Effector CD4-positive, alpha-beta T cell (primary cell): ENCODE data around the gene CNTNAP2.

Experiments
- DNase-seq: peaks from one replicate; pipeline ENCODE4 v3.0.0-alpha.2; 2020

Gene CNTNAP2

GRCh38 chr7:146619641-146620040 lies 503.0 kb downstream of the CNTNAP2 start:
- DNase-seq: no peak

DNA sequence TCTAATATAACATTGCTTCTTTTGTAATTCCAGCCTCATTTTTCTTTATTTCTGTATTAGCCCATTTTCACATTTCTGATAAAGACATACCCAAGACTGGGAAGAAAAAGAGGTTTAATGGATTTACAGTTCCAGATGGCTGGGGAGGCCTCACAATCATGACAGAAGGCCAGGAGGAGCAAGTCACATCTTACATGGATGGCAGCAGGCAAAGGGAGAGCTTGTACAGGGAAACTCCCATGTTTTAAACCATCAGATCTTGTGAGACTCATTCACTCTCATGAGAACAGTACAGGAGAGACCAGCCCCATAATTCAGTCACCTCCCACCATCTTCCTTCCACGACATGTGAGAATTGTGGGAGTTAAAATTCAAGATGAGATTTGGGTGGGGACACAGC lies 510.3 kb downstream of the CNTNAP2 start:
- DNase-seq: no peak

DNA sequence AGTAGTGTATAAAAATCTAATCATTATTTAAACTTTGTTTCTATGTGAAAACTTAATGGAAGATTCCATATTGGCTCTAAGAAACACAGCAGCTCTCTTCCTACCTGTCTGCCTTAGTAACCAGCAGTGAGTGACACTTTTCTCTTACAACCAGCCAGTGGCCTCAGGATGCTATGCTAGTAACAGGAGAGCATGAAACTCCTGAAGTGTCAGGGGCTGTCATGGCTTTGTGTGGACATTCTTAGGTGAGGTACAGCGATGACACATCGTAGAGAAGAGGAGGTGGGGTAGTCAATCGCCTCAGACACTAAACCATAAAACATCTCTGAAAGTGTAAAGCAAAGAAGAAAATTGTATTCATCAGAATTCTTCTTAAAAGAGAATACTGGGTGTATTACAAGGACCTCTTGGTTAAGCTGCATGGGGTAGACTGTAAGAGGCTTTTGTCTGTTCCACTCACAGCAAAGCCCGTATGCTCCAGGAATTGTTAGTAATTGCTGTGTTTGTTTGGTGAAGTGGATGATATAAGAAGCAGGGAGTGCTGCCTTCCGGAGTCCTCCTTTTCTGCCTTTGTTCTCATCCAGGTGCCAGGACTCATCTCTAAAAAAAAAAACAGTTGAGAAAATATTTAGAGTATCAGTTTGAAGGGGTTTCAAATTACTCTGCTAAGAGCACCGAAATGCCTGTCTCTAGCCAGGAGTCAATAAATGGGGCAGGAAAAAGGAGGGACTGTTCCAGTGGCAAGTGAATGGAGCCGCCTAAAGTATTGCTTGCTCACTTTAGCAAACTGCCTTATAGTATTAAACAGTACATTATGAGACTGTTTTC lies 518.8 kb downstream of the CNTNAP2 start:
- DNase-seq: no peak

GRCh38 chr7:146636033-146636356 lies 519.4 kb downstream of the CNTNAP2 start:
- DNase-seq: no peak

- DNase-seq: no peak
Observed at GRCh38 chr7:146636581-146636980, 520.0 kb downstream of the CNTNAP2 start.

GRCh38 chr7:146639291-146639690 lies 522.7 kb downstream of the CNTNAP2 start:
- no peak for DNase-seq

DNA sequence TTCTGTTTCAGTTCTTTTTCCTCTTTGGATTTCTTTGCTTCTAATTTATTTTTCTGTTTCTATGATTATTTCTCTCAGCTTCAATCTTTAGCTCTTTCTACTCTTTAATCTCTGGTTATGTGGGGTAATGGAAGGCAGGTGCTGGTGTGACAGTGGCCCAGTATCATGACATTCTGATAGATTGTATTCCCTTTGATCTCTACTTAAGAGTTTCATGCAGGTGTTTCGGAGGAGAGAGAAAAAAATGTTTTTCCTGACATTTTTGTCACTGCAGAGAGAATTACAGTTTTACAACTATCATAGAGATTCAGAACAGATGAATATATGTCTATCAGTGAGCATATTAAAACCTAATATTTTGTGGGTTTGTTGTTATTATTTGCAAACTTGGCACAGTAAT lies 524.9 kb downstream of the CNTNAP2 start:
- no peak for DNase-seq

DNA sequence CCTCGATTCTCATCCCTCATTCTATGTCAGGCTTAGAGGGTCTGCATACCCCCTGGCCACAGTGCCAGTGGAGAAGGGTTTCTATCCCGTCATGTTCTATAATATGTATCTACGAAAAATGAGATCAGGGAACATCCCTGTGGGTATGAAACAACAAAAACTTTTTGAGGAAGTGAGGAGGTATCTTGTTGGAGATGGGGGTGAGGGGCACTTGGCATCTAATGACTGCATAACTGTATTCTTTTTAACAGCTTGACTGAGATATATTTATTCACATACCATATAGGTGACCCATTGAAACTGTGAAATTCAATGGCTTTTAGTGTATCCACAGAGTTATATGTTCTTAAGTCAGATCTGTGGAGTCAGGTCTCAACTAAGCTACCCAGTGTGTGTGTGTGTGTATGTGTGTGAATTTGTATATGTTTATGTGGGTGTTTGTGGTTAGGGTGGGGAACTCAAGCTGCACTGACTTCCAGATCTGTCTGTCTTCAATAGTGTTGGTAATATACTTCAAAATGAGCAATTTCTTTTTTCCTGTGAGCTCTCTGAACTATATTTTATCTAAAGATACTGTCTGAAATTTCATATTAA lies 528.9 kb downstream of the CNTNAP2 start:
- no peak for DNase-seq

DNA sequence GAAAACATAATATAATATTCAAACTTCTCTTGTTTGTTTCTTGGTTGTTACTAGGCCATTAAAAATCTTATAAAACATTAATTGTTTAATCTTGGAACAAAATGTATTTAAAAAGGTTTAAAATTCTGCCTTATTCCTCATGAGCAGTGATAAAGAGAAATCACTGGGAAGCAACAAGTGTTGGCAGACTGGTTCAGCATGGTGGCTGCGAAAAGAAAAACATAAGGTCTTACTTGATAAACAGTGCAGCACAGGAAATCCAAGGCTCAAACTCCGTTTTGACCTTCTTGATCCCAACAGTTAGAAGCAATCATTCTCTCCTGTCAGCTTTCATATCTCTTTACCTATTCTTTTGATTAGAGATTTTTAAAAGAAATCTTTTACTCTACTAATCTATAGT lies 530.8 kb downstream of the CNTNAP2 start:
- no peak for DNase-seq

DNA sequence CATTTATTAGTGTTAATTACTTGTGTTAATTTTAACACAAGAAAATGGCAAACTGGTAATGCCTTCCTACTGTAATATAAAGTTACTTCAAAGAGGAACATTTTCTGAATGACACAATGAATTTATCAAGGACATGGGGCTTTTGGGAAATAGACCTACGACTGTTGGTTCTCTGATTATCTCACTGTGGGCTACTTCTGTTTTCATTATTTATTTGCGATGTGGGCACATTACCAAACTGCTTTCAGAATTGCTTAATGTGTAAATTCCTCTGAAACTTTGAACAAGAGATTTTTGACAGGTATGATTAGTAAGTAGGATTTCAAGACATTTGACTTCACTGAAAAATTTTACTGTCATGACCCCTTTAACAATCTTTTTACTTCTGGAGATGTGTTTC lies 535.6 kb downstream of the CNTNAP2 start:
- DNase-seq: no peak

GRCh38 chr7:146654048-146654447 lies 537.4 kb downstream of the CNTNAP2 start:
- DNase-seq: no peak

DNA sequence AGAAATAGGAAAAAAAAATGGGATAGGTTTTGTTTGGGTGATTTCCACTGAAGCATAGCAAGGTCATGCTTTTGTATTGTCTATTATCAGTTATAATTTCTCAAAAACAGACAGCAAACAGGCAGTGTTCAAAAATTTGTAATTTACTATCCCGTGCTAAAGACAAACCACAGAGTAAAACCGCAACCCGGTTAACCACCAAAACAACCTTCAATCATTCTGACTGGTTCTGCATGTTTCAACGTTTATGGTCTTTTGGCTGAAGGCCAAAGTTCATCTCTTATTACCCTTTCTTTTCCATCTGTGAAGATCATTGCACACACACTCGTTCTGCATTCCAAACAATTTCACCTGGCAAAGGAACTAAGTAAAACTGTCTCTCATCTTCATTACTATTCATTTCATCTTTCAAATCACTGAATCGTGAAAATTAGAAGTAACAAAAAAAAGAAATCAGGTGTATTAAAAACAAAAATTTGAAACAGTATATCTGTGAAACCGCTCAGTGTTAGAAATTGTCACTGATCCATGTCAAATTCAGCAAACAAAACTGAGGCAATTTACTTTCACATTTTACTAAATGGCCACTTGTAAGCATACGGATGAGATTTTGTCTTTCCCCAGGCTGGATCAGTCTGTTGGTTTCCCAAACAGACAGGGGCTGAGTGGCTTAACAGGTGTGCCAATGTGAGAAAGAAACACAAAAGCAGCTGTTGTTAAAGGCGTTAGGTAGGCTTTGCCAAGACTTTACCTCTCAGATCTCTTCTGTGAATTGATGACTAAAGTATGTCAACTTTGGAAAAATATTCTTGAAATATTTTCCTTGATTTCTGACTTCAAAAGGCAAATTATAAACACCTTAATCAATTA lies 539.6 kb downstream of the CNTNAP2 start:
- no peak for DNase-seq

- DNase-seq: no peak
Observed at GRCh38 chr7:146656988-146657387, 540.4 kb downstream of the CNTNAP2 start.

GRCh38 chr7:146658604-146659003 lies 542.0 kb downstream of the CNTNAP2 start:
- no peak for DNase-seq

- DNase-seq: no peak
Observed at GRCh38 chr7:146659732-146660131, 543.1 kb downstream of the CNTNAP2 start.

DNA sequence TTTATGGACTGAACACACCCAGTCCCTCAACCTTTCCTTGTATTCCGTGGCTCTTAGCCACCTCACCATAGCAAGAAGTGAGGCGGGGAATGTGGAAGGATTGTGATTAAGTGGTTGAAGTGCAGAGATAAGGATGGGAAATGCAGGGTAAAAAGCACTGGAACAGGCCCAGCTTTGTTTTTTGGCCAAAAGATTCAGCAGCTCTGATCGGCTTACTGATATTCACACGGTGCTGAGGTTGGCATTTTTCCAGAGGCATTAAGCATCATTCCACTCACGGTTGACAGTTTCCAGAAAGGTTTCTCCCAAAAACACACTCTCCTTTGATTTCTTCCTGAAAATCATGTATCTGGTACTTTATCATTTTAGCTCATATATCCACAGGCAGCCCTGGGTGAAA lies 544.2 kb downstream of the CNTNAP2 start:
- DNase-seq: no peak

GRCh38 chr7:146661435-146661834 lies 544.8 kb downstream of the CNTNAP2 start:
- no peak for DNase-seq

DNA sequence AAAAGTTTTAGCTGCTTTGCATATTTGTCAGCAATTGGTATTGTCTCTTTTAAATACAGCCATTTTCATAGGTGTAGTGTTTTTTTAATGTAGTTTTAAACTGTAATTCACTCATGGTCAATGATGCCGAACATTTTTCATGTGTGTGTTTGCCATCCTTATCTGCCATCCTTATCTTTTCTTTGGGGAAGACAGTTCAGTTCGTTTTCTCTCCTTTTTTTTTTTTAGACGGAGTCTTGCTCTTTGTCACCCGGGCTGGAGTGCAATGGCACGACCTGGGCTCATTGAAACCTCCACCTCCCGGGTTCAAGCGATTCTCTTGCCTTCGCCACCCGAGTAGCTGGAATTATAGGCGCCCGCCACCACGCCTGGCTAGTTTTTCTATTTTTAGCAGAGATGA lies 545.3 kb downstream of the CNTNAP2 start:
- DNase-seq: no peak

DNA sequence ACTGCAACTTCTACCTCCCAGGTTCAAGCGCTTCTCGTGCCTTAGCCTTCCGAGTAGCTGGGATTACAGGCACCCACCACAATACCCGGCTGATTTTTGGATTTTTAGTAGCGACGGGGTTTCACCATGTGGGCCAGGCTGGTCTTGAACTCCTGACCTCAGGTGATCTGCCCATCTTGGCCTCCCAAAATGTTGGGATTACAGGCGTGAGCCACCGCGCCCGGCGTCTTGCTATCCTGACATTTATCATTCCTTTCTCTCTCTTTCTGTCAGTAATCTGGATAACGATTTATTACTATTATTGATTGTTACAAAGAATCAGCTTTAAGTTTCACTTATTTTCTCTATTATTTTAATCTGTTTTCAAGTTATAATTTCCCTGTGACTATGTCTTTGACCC lies 548.4 kb downstream of the CNTNAP2 start:
- DNase-seq: no peak

DNA sequence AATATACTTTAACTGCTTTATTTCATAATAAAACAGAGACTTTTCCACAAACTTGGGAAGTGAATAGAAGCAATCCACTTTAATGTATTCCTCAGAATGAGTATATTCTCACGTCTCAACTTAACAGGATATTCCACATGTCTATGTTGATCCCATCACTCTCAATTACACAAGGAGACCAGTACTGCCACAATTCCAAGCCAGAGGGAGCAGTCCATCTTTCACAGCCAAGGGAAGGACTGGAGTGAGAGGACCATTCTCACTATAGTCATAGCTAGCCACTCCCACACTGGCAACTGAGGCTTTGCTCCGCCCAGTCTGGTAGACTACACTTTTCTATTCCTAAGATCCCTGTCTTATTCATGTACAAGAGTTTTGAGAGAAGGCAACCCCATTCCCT lies 553.9 kb downstream of the CNTNAP2 start:
- no peak for DNase-seq

- DNase-seq: no peak
Observed at GRCh38 chr7:146681487-146681886, 564.9 kb downstream of the CNTNAP2 start.

DNA sequence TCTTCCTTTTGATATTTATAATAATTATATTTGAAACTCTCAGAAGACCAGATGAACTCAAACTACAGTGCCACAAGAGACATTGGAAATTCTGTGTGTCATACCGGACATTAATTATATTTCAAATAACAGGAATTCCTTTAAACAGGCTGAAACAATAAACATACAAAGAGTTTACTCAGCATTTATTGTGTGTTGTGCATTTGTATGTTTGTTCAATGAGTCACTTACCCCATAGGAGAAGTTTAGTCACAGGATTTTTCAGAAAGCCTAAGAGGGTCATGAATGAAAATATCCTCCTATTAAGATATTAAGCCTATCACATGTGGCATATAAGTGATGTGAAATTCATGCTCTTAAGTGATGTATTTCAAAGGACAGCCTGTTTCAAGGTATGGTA lies 566.8 kb downstream of the CNTNAP2 start:
- DNase-seq: no peak

GRCh38 chr7:146690987-146691386 lies 574.4 kb downstream of the CNTNAP2 start:
- no peak for DNase-seq
